Heart left ventricle (tissue), 13 donors: ENCODE measurements around the gene THAP3.
A peak's percentile ranks its signal among the peaks of the same experiment; 100 is the strongest.

Experiments used
- CTCF ChIP-seq, 12 donors: fragments of 200-600 bp; sonication (generic) in 4 of 12; IDR thresholded peaks; one replicate each; pipeline versions ENCODE4 v1.5.0 to v1.8.0; 2018 to 2022; ENCODE audit warnings: antibody characterized with exemption in 12 of 12, mild to moderate bottlenecking in 5 of 12
- POLR2A ChIP-seq, 2 donors: fragments of 450-650 bp; IDR thresholded peaks; one replicate each; pipeline ENCODE4 v1.6.1; 2017; ENCODE audit warnings: antibody characterized with exemption in 2 of 2, mild to moderate bottlenecking in 2 of 2, moderate library complexity in 2 of 2
- donor health status: ischemic (EF 13 %, LVEDD 7.1; RV severe dilation, severe dysfunction).
- donor health status: DM: no; HTN: yes; CAD: no.
- donor health status: DM: no; HTN: no; CAD: no.
- donor health status: ischemic (EF 25% LVEDD 6.9; RV normal size, moderate dysfunction).
- donor health status: ischemic (EF 25% LVEDD 5.7; RV mildly dilated, moderate dysfunction).
- donor health status: ischemic (EF 35%, LVEDD 5.7; RV mildly dilated, moderate dysfunction).
- donor health status: nonischemic (EF 11% LVEDD 7.7; RV severe dilation, severe dysfunction).
- donor health status: DM: yes; HTN: yes; CAD: no.
- donor health status: PGD.
- donor health status: ischemic (EF 29% LVEDD 5.4; RV normal size, mild dysfunction).
- donor health status: nonischemic (EF 23%, LVEDD 6.1; RV moderate dilation, normal function).

GRCh38 chr1:6612641-6613360, 11.9 kb upstream of the THAP3 start:
- peak in 2 of 12 donors; percentile 12 to 25 for TF ChIP-seq CTCF (IDR thresholded peaks at IDR 0.05)
- peak in 1 of 2 donors; percentile 55 for TF ChIP-seq POLR2A (IDR thresholded peaks at IDR 0.05)
